K562 (cell line): Measurements from ENCODE around the gene ARHGAP29. TPM values are rescaled to one million over a fixed set of nuclear protein-coding genes. Genes with fewer than 3 reads are reported as not detected.

Experiments
- ATAC-seq: fragments of 200-7000 bp; cut with Tn5 transposase; 3 replicates; pipeline ENCODE4 v1.9.1; 2020; ENCODE audit warnings: moderate library complexity
- BruUV-seq: library from RNA; stranded (reverse); fragments of 400-500 nt; replicated peaks from 2 replicates; lab custom pipeline; 2021; lab: Mats Ljungman, UMichigan
- CTCF ChIA-PET: fragments of 300-600 bp; formaldehyde crosslinking; extraction: SDS; loops from one replicate; lab custom pipeline; 2021; ENCODE audit warnings: low intra/inter-chr PET ratio; lab: Yijun Ruan, JAX
- POLR2A ChIA-PET: fragments of 300-600, 350-650 bp; sonication (Branson Sonifier 250); formaldehyde crosslinking; extraction: SDS; loops from one replicate; lab custom pipeline; 2021; ENCODE audit warnings: antibody characterized with exemption, inconsistent platforms; lab: Yijun Ruan, JAX
- DNase-seq, 4 experiments: peaks; one replicate each; pipeline versions ENCODE4 v3.0.0 to v3.0.0-alpha.2; 2011 to 2018; ENCODE audit warnings: low spot score in 3 of 4, mixed read lengths in 3 of 4; ENCODE audit errors: extremely low read depth in 1 of 4
- FAIRE-seq: peaks from 2 replicates; lab custom pipeline; 2011; peaks lifted over from hg19 to GRCh38; lab: Jason Lieb, UNC
- H2AFZ ChIP-seq: 2 replicates; pipeline ENCODE4 v1.6.0; 2011; ENCODE audit warnings: low read depth, low read length, control low read depth, inconsistent platforms
- H3K27ac ChIP-seq: fragments of 200-600 bp; 3 replicates; pipeline ENCODE4 v1.8.0; 2011; ENCODE audit warnings: low read depth, mild to moderate bottlenecking, control low read depth, inconsistent platforms, low read length, moderate library complexity, mixed read lengths; ENCODE audit errors: extremely low read depth
- H3K27me3 ChIP-seq, 2 experiments: fragments of 300-600 bp in 1 of 2; 2 replicates in 1 of 2; 3 replicates in 1 of 2; pipeline versions ENCODE4 v1.6.0 to v1.8.0; 2011; ENCODE audit warnings: inconsistent platforms in 2 of 2, low read length in 2 of 2, mild to moderate bottlenecking in 1 of 2, mixed read lengths in 1 of 2, moderate library complexity in 1 of 2; ENCODE audit not compliant: control insufficient read depth in 2 of 2, insufficient read depth in 2 of 2
- H3K36me3 ChIP-seq: fragments of 300-600 bp; 3 replicates; pipeline ENCODE4 v1.8.0; 2011; ENCODE audit warnings: mild to moderate bottlenecking, low read length, inconsistent platforms; ENCODE audit not compliant: control insufficient read depth, insufficient read depth
- H3K4me1 ChIP-seq, 2 experiments: fragments of 200-600 bp in 1 of 2; replicated peaks in 1 of 2; 2 replicates in 1 of 2; 3 replicates in 1 of 2; pipeline versions ENCODE4 v1.5.1 to v1.8.0; 2011; ENCODE audit warnings: inconsistent platforms in 2 of 2, low read length in 2 of 2, mild to moderate bottlenecking in 1 of 2, mixed read lengths in 1 of 2, moderate library complexity in 1 of 2; ENCODE audit not compliant: control insufficient read depth in 2 of 2, insufficient read depth in 2 of 2
- H3K4me2 ChIP-seq: 2 replicates; pipeline ENCODE4 v1.6.1; 2011; ENCODE audit warnings: low read length, control low read depth, inconsistent platforms, mixed read lengths; ENCODE audit not compliant: insufficient read depth
- H3K4me3 ChIP-seq: fragments of 200-600 bp; sonication (generic), shearing (Covaris generic); 2 replicates; pipeline ENCODE4 v1.5.1; 2016; ENCODE audit warnings: control low read depth, inconsistent platforms
- H3K79me2 ChIP-seq: fragments of 200-600 bp; 3 replicates; pipeline ENCODE4 v1.8.0; 2011; ENCODE audit warnings: low read length, inconsistent platforms; ENCODE audit not compliant: control insufficient read depth, insufficient read depth
- H3K9ac ChIP-seq, 2 experiments: 2 replicates each; pipeline versions ENCODE4 v1.6.0 to v1.6.1; 2011; ENCODE audit warnings: low read depth in 2 of 2, low read length in 2 of 2, control low read depth in 1 of 2, inconsistent platforms in 1 of 2, mild to moderate bottlenecking in 1 of 2, mixed read lengths in 1 of 2; ENCODE audit not compliant: insufficient read depth in 1 of 2
- H3K9me1 ChIP-seq: one replicate; pipeline ENCODE4 v1.6.0; 2011; ENCODE audit warnings: inconsistent platforms, mild to moderate bottlenecking, low read length, moderate library complexity; ENCODE audit not compliant: control insufficient read depth, insufficient read depth
- H3K9me3 ChIP-seq: replicated peaks from 2 replicates; pipeline ENCODE4 v1.5.1; 2011; ENCODE audit warnings: low read depth, low read length, inconsistent platforms; ENCODE audit not compliant: control insufficient read depth, insufficient read depth
- H4K20me1 ChIP-seq: replicated peaks from 2 replicates; pipeline ENCODE4 v1.6.1; 2011; ENCODE audit warnings: low read length, inconsistent platforms, mixed read lengths; ENCODE audit not compliant: control insufficient read depth, insufficient read depth
- CHD7 ChIP-seq: fragments of 200-600 bp; sonication (generic); IDR thresholded peaks from one replicate; pipeline ENCODE4 v1.6.1; 2012; ENCODE audit warnings: mild to moderate bottlenecking, low read depth, low read length, inconsistent platforms
- EWSR1 ChIP-seq: fragments of 450-650 bp; IDR thresholded peaks from 2 replicates; pipeline ENCODE4 v1.6.1; 2018; ENCODE audit warnings: borderline replicate concordance, mild to moderate bottlenecking, low read depth, moderate library complexity; ENCODE audit not compliant: partially characterized antibody
- RFX1 ChIP-seq: fragments of 450-650 bp; IDR thresholded peaks from 2 replicates; pipeline ENCODE4 v1.6.1; 2016; ENCODE audit warnings: mild to moderate bottlenecking, moderate library complexity
- SAFB2 ChIP-seq: fragments of 200-400 bp; formaldehyde crosslinking; IDR thresholded peaks from 2 replicates; pipeline ENCODE4 v1.6.1; 2018; ENCODE audit warnings: borderline replicate concordance, low read length, low read depth, moderate library complexity; ENCODE audit not compliant: severe bottlenecking
- ZNF263 ChIP-seq: sonication (generic); formaldehyde crosslinking; IDR thresholded peaks from 2 replicates; pipeline ENCODE4 v1.8.0; 2022; ENCODE audit warnings: mild to moderate bottlenecking, missing genetic modification reagents, borderline replicate concordance
- ZNF347 ChIP-seq: fragments of 450-650 bp; formaldehyde crosslinking; IDR thresholded peaks from 2 replicates; pipeline ENCODE4 v1.4.0; 2020; ENCODE audit warnings: low read depth, mild to moderate bottlenecking, moderate library complexity
- ZNF644 ChIP-seq: fragments of 200-800 bp; sonication (Bioruptor generic); IDR thresholded peaks from 2 replicates; pipeline ENCODE4 v1.6.1; 2016; ENCODE audit warnings: low read depth, missing genetic modification characterization, missing compliant biosample characterization
- WGBS: fragments of 100-300 bp; shearing (Covaris generic); methylation state at CpG from one replicate; pipeline ENCODE4 v1.1.6; 2016; ENCODE audit warnings: low coverage, mixed read lengths; ENCODE audit not compliant: insufficient coverage; ENCODE audit errors: missing lambda C conversion rate; 5-methylcytosine and 5-hydroxymethylcytosine counted together
- in situ Hi-C: fragments of 300-500 bp; cut with MboI; formaldehyde crosslinking; loops from 4 replicates; pipeline ENCODE4 v1.15.0; 2018; ENCODE audit warnings: inconsistent platforms, mixed read lengths
- intact Hi-C: fragments of 100-400 bp; cut with micrococcal nuclease; formaldehyde crosslinking; loops from 2 replicates; pipeline ENCODE4 v1.14.2; 2022
- polyA plus RNA-seq, 8 experiments: library from polyadenylated mRNA; depleted of rRNA in 4 of 8; stranded (reverse) in 5 of 8; unstranded in 3 of 8; fragments of >200 nt; fragmentation: Nextera tagmentation in 2 of 8; fragmentation: Illumina TruSeq in 1 of 8; extraction: Ambion mirVana in 2 of 8; extraction: Trizol in 1 of 8; gene quantifications; 2 replicates each; pipeline versions ENCODE4 v1.2.1 to v1.2.3, GENCODE V29; 2011 to 2014; ENCODE audit warnings: inconsistent platforms in 1 of 8, missing spikeins in 1 of 8
- total RNA-seq, 7 experiments: library from RNA; depleted of rRNA in 6 of 7; stranded (reverse); fragments of >200 nt in 6 of 7; fragmentation: Illumina TruSeq in 2 of 7; extraction: Trizol in 2 of 7; gene quantifications; 2 replicates each; pipeline versions ENCODE4 v1.2.1 to v1.2.3, GENCODE V29; 2011 to 2021; ENCODE audit warnings: low replicate concordance in 1 of 7
- TF ChIP-seq, protein P1 (sequence below): sonication (generic); formaldehyde crosslinking; IDR thresholded peaks from 2 replicates; pipeline ENCODE4 v1.8.0; 2022; ENCODE audit warnings: mild to moderate bottlenecking, missing genetic modification reagents
- TF ChIP-seq, protein P2 (sequence below): fragments of 200-800 bp; sonication (Bioruptor generic); IDR thresholded peaks from 2 replicates; pipeline ENCODE4 v1.6.1; 2017; ENCODE audit warnings: missing genetic modification characterization, missing compliant biosample characterization

ARHGAP29 gene
- total and polyA plus RNA-seq, 9 of the 15 experiments (the other 6 are each of a cell fraction or from before 2014, with no cell fraction given), result under 0.01 to 0.13 (median 0.02) TPM; not detected in 5

GRCh38 chr1:94265011-94265422, 27.6 kb upstream of the ARHGAP29 start:
- H3K9me1 ChIP-seq, result no peaks in the 10 kb centered on the region
- H3K9ac ChIP-seq, result no peak overlapping the region
- ATAC-seq (no peak), FAIRE-seq (no peak), DNase-seq (no peak)
- H3K4me1 ChIP-seq, result no peaks in the 10 kb centered on the region
- no peak overlapping the region for H3K4me2 ChIP-seq
- BruUV-seq, result no TSS peak
- 0% methylated on average over 3 of the region's 3 CpGs for WGBS
- no peak overlapping the region for H3K27ac ChIP-seq
- CTCF ChIA-PET, result no interaction called here
- in situ Hi-C loops, result no loop called here
- H3K79me2 ChIP-seq, result no peaks in the 10 kb centered on the region
- intact Hi-C loops, result no loop called here
- H4K20me1 ChIP-seq, result no peaks in the 10 kb centered on the region
- H3K36me3 ChIP-seq, result no peaks in the 10 kb centered on the region
- POLR2A ChIA-PET, result interaction anchor here (0.7 to 1.9 kb wide), 3 partner anchors 12 to 834 kb away, joined by 3 to 6 read pairs (median 3); no protein-coding TSS in a partner anchor
- H3K4me3 ChIP-seq, result no peak overlapping the region
- no peaks in the 10 kb centered on the region for H3K27me3 ChIP-seq
- H3K9me3 ChIP-seq, result no peaks in the 10 kb centered on the region
- H2AFZ ChIP-seq, result no peak overlapping the region
- TF ChIP-seq SAFB2, result no peak
- TF ChIP-seq EWSR1, result no peak
- TF ChIP-seq ZNF263 (CRISPR knock-in tag), result no peak
- TF ChIP-seq ZNF644 (tag), result no peak
- TF ChIP-seq, protein P1, sequence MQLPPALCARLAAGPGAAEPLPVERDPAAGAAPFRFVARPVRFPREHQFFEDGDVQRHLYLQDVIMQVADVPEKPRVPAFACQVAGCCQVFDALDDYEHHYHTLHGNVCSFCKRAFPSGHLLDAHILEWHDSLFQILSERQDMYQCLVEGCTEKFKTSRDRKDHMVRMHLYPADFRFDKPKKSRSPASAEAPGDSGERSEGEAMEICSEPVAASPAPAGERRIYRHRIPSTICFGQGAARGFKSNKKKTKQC, result no peak
- TF ChIP-seq, protein P2, sequence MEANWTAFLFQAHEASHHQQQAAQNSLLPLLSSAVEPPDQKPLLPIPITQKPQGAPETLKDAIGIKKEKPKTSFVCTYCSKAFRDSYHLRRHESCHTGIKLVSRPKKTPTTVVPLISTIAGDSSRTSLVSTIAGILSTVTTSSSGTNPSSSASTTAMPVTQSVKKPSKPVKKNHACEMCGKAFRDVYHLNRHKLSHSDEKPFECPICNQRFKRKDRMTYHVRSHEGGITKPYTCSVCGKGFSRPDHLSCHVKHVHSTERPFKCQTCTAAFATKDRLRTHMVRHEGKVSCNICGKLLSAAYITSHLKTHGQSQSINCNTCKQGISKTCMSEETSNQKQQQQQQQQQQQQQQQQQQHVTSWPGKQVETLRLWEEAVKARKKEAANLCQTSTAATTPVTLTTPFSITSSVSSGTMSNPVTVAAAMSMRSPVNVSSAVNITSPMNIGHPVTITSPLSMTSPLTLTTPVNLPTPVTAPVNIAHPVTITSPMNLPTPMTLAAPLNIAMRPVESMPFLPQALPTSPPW (CRISPR knock-in tag), result no peak
- TF ChIP-seq ZNF347, result no peak
- no peak for TF ChIP-seq CHD7
- TF ChIP-seq RFX1, result no peak
